ENCODE results near the gene CD300E. TPM values are rescaled to one million over a fixed set of nuclear protein-coding genes. Genes with fewer than 3 reads are reported as not detected.
"Not testable (repeated sequence)": the region's sequence is repeated elsewhere in the genome, so short reads cannot be mapped to it uniquely, and the experiment has no call there.

The CD300E gene
- total and polyA plus RNA-seq, 2 of the 4 experiments (the other 2 are of a cell fraction), result not detected

- no peak for TF ChIP-seq NFE2L2 (IDR thresholded peaks at IDR 0.05; ENCODE audit: low read depth, low read length)
Observed at GRCh38 chr17:74631468-74632450, 8.2 kb upstream of the CD300E start (continued).

GRCh38 chr17:74630251-74630650 is 6.7 kb upstream of the CD300E start:
- H3K4me3 ChIP-seq (ENCODE audit: insufficient read depth, low read depth, low read length); H4K20me1 ChIP-seq (ENCODE audit: insufficient read depth, low read length); dilution Hi-C loops (cut with HindIII; ENCODE audit: low sequenced_read_pairs, unreplicated experiment); H2BK20ac ChIP-seq (ENCODE audit: low read depth, low read length); BruUV-seq (replicated peaks); DNase-seq; H3K23ac ChIP-seq (ENCODE audit: low read depth, low read length); H4K5ac ChIP-seq (ENCODE audit: low read depth, low read length); H3K9me1 ChIP-seq (ENCODE audit: insufficient read depth, low read length); H2BK5ac ChIP-seq (ENCODE audit: low read depth, low read length, poor library complexity, severe bottlenecking); in situ Hi-C loops (cut with MboI; ENCODE audit: low sequenced_read_pairs); H3K4me1 ChIP-seq (ENCODE audit: control insufficient read depth, insufficient read depth, low read length); intact Hi-C loops (cut with micrococcal nuclease); H2BK15ac ChIP-seq (ENCODE audit: low read depth, low read length); H3K14ac ChIP-seq (replicated peaks; ENCODE audit: low read depth, low read length); H3K18ac ChIP-seq (ENCODE audit: low read depth, low read length); H2BK120ac ChIP-seq (ENCODE audit: low read depth, low read length); H3K56ac ChIP-seq (ENCODE audit: extremely low read depth, insufficient read depth, low read length); H4K91ac ChIP-seq (ENCODE audit: insufficient read depth, low read depth, low read length); H3K27ac ChIP-seq (ENCODE audit: insufficient read depth, low read length); H3K4me2 ChIP-seq (ENCODE audit: low read depth, low read length); H4K8ac ChIP-seq (ENCODE audit: low read depth in 2 of 2, low read length in 2 of 2); H3K79me1 ChIP-seq (ENCODE audit: low read depth in 1 of 2, low read length in 2 of 2); H2AK5ac ChIP-seq (ENCODE audit: low read depth, low read length); ATAC-seq (ENCODE audit: low read depth); H3K9me3 ChIP-seq (ENCODE audit: control insufficient read depth, insufficient read depth, low read length); H2AFZ ChIP-seq (replicated peaks; ENCODE audit: low read length, poor library complexity); H3K4ac ChIP-seq (ENCODE audit: low read depth, low read length); POLR2A ChIA-PET (ENCODE audit: unreplicated experiment); H3K27me3 ChIP-seq (ENCODE audit: control insufficient read depth, insufficient read depth, low read length); H3K9ac ChIP-seq (ENCODE audit: low read depth, low read length); H2AK9ac ChIP-seq (replicated peaks; ENCODE audit: low read depth, low read length, poor library complexity); H3K36me3 ChIP-seq (ENCODE audit: control insufficient read depth, insufficient read depth, low read length); CTCF ChIA-PET: not testable (repeated sequence)
- no CpG with 5 or more reads among the region's 14 CpGs for WGBS, 2 experiments (ENCODE audit: extremely low coverage in 2 of 2, insufficient read length in 1 of 2)
